ENCODE data around the gene ANKRD65. TPM values are rescaled to one million over a fixed set of nuclear protein-coding genes. Genes with fewer than 3 reads are reported as not detected.
A peak's percentile ranks its signal among the peaks of the same experiment; 100 is the strongest.

ANKRD65 gene
- total and polyA plus RNA-seq, 11 donors = 0.58 to 4.0 (median 1.3) TPM

- no peak for TF ChIP-seq CTCF (IDR thresholded peaks at IDR 0.05)
- intact Hi-C loops (cut with DNase I) = no loop called here
- H3K27me3 ChIP-seq = no peaks in the 10 kb centered on the region
- WGBS, 4 donors = 61 to 75% (median 66%) methylated on average over 12 of the region's 12 CpGs
- no peaks in the 10 kb centered on the region for H3K9me3 ChIP-seq
- H3K36me3 ChIP-seq = peaks cover 2 to 100% (median 100%) of the 10 kb centered on the region in 9 donors
- ATAC-seq (no peak), DNase-seq (no peak)
- no peak overlapping the region for H3K4me3 ChIP-seq
- peaks cover 0 to 20% (median 9%) of the 10 kb centered on the region in 12 donors for H3K4me1 ChIP-seq
- peak overlapping the region in 3 of 12 donors; percentile 3 to 37 (median 31) for H3K27ac ChIP-seq
Measured at GRCh38 chr1:1391225-1391624, 29.9 kb downstream of the ANKRD65 start.

- H3K36me3 ChIP-seq = peaks cover 2 to 100% (median 100%) of the 10 kb centered on the region in 9 donors
Measured at GRCh38 chr1:1390675-1391074, 30.4 kb downstream of the ANKRD65 start.

GRCh38 chr1:1388078-1388472 lies 33.0 kb downstream of the ANKRD65 start:
- no peaks in the 10 kb centered on the region for H3K9me3 ChIP-seq
- H3K4me1 ChIP-seq = peaks cover 0 to 15% (median 0%) of the 10 kb centered on the region in 12 donors
- intact Hi-C loops (cut with DNase I) = no loop called here
- ATAC-seq (no peak), DNase-seq (no peak)
- TF ChIP-seq CTCF (IDR thresholded peaks at IDR 0.05) (no peak), POLR2A (IDR thresholded peaks at IDR 0.05) (no peak)
- no peak overlapping the region for H3K4me3 ChIP-seq
- peaks cover 2 to 86% (median 84%) of the 10 kb centered on the region in 9 donors for H3K36me3 ChIP-seq
- H3K27ac ChIP-seq = no peak overlapping the region
- WGBS, 4 donors = 94 to 97% (median 97%) methylated on average over 16 of the region's 16 CpGs
- no peaks in the 10 kb centered on the region for H3K27me3 ChIP-seq

More at GRCh38 chr1:1390675-1391074, 30.4 kb downstream of the ANKRD65 start:
- no peak for TF ChIP-seq POLR2A (IDR thresholded peaks at IDR 0.05)
- TF ChIP-seq CTCF (IDR thresholded peaks at IDR 0.05) = no peak
- peak overlapping the region in 1 of 12 donors; percentile 3 for H3K27ac ChIP-seq
- H3K9me3 ChIP-seq = no peaks in the 10 kb centered on the region
- DNase-seq (no peak), ATAC-seq (no peak)
- no peak overlapping the region for H3K4me3 ChIP-seq
- peaks cover 0 to 17% (median 8%) of the 10 kb centered on the region in 12 donors for H3K4me1 ChIP-seq
- intact Hi-C loops (cut with DNase I) = no loop called here
- H3K27me3 ChIP-seq = no peaks in the 10 kb centered on the region
- 58 to 70% (median 67%) methylated on average over 12 of the region's 12 CpGs for WGBS, 4 donors

GRCh38 chr1:1387098-1388077 lies 33.7 kb downstream of the ANKRD65 start:
- DNase-seq (no peak), ATAC-seq (peak in 1 of 4 donors; percentile 14)
- 95 to 97% (median 96%) methylated on average over 43 to 50 of the region's 50 CpGs for WGBS, 4 donors
- Histone ChIP-seq H3K4me3 (no peak overlapping the region), H3K4me1 (peaks cover 0 to 15% (median 0%) of the 10 kb centered on the region in 12 donors), H3K36me3 (peaks cover 2 to 79% (median 78%) of the 10 kb centered on the region in 9 donors), H3K9me3 (no peaks in the 10 kb centered on the region), H3K27ac (no peak overlapping the region), H3K27me3 (no peaks in the 10 kb centered on the region)
- intact Hi-C loops (cut with DNase I) = no loop called here
- TF ChIP-seq POLR2A (IDR thresholded peaks at IDR 0.05) (no peak), CTCF (IDR thresholded peaks at IDR 0.05) (no peak)
